ENCODE measurements around the gene GPR137.
A peak's percentile ranks its signal among the peaks of the same experiment; 100 is the strongest.

GPR137 gene

GRCh38 chr11:64284048-64284961 is 1.3 kb upstream of the GPR137 start, which contains the start of gene BAD:
Gene BAD (minus strand): TSS chr11:64284665. CDS start chr11:64284368, 297 bp downstream.
- DNase-seq = peak; percentile 54 to 99 (median 94)

- no peak for DNase-seq
Observed at GRCh38 chr11:64285885-64286800, 495 bp downstream of the GPR137 start.

GRCh38 chr11:64286801-64287159 is 1.1 kb downstream of the GPR137 start:
- no peak for DNase-seq

- no peak for DNase-seq
Observed at GRCh38 chr11:64287676-64288352, 2.2 kb downstream of the GPR137 start.

- no peak for DNase-seq
Observed at GRCh38 chr11:64288353-64288750, 2.7 kb downstream of the GPR137 start.

- DNase-seq = no peak
Observed at GRCh38 chr11:64289002-64289564, 3.4 kb downstream of the GPR137 start.

- no peak for DNase-seq
Observed at GRCh38 chr11:64290352-64291261, 5.0 kb downstream of the GPR137 start.

- peak in 1 of 56 donors; percentile 23 for DNase-seq
Observed at GRCh38 chr11:64291262-64291751, 5.7 kb downstream of the GPR137 start, which contains the start of gene KCNK4. Gene KCNK4 (plus strand): TSS chr11:64291302. CDS start chr11:64293019, 1,717 bp downstream.

GRCh38 chr11:64291752-64292459 is 6.3 kb downstream of the GPR137 start:
- DNase-seq = peak in 3 of 56 donors; percentile 32 to 48 (median 39)

GRCh38 chr11:64292460-64293254 is 7.0 kb downstream of the GPR137 start:
- peak in 1 of 56 donors; percentile 11 for DNase-seq

- DNase-seq = peak in 1 of 56 donors; percentile 9
Observed at GRCh38 chr11:64294774-64295173, 9.1 kb downstream of the GPR137 start.

GRCh38 chr11:64295760-64296159 is 10.1 kb downstream of the GPR137 start:
- no peak for DNase-seq

- DNase-seq = no peak
Observed at GRCh38 chr11:64296236-64296635, 10.6 kb downstream of the GPR137 start.

GRCh38 chr11:64296830-64297698 is 11.4 kb downstream of the GPR137 start:
- DNase-seq = no peak

GRCh38 chr11:64297699-64298358 is 12.2 kb downstream of the GPR137 start:
- DNase-seq = no peak
